Colonic mucosa (tissue), 4 donors: Measurements from ENCODE around the gene OVCH2. TPM values are rescaled to one million over a fixed set of nuclear protein-coding genes. Genes with fewer than 3 reads are reported as not detected.

Source experiments
- DNase-seq: peaks from one replicate; pipeline ENCODE4 v3.0.0-alpha.2; 2020
- H3K27ac ChIP-seq: fragments of 200-600 bp; one replicate; pipeline ENCODE4 v1.8.0; 2021
- H3K27me3 ChIP-seq: fragments of 200-600 bp; one replicate; pipeline ENCODE4 v1.8.0; 2021
- H3K36me3 ChIP-seq: fragments of 200-600 bp; one replicate; pipeline ENCODE4 v1.8.0; 2021
- H3K4me1 ChIP-seq: fragments of 200-600 bp; one replicate; pipeline ENCODE4 v1.8.0; 2021; ENCODE audit warnings: mild to moderate bottlenecking
- H3K4me3 ChIP-seq: fragments of 200-600 bp; one replicate; pipeline ENCODE4 v1.8.0; 2021
- H3K9ac ChIP-seq, 2 donors: one replicate each; pipeline ENCODE4 v1.7.0; 2013; ENCODE audit warnings: control low read depth in 2 of 2, low read depth in 2 of 2, low read length in 2 of 2
- H3K9me3 ChIP-seq: fragments of 200-600 bp; one replicate; pipeline ENCODE4 v1.8.0; 2021
- CTCF ChIP-seq: fragments of 200-600 bp; IDR thresholded peaks from one replicate; pipeline ENCODE4 v1.8.0; 2022; ENCODE audit warnings: antibody characterized with exemption, mild to moderate bottlenecking
- intact Hi-C: fragments of 100-400 bp; cut with DNase I; formaldehyde crosslinking; loops from one replicate; pipeline ENCODE4 v1.14.1; 2022
- total RNA-seq, 2 donors: library from RNA; stranded (reverse); fragmentation: NEBNext Ultra II Directional in 1 of 2; extraction: Animal tissue kit (Norgen Biotek cat#: 25700) in 1 of 2; gene quantifications; one replicate each; pipeline ENCODE4 v1.2.1, GENCODE V29; 2021
- donor health status: healthy.
- donor health status: DM: no; HTN: no; CAD: no.
- donor health status: DM: no; HTN: no; CAD: no.

OVCH2 gene
- total RNA-seq, 2 donors from 2014 or later = not detected

GRCh38 chr11:7677071-7677470 is 29.2 kb downstream of the OVCH2 start:
- H3K27ac ChIP-seq = no peak overlapping the region
- no peaks in the 10 kb centered on the region for H3K9me3 ChIP-seq
- intact Hi-C loops = no loop called here
- no peak for TF ChIP-seq CTCF
- no peak overlapping the region for H3K9ac ChIP-seq
- H3K27me3 ChIP-seq = no peaks in the 10 kb centered on the region
- H3K36me3 ChIP-seq = no peaks in the 10 kb centered on the region
- no peak for DNase-seq
- no peak overlapping the region for H3K4me3 ChIP-seq
- peaks cover 4% of the 10 kb centered on the region for H3K4me1 ChIP-seq

GRCh38 chr11:7675631-7676030 is 30.6 kb downstream of the OVCH2 start:
- no peak for DNase-seq
- Histone ChIP-seq H3K4me3 (no peak overlapping the region), H3K9me3 (no peaks in the 10 kb centered on the region), H3K4me1 (peaks cover 4% of the 10 kb centered on the region), H3K27me3 (no peaks in the 10 kb centered on the region), H3K9ac (no peak overlapping the region), H3K36me3 (no peaks in the 10 kb centered on the region), H3K27ac (no peak overlapping the region)
- intact Hi-C loops = no loop called here
- TF ChIP-seq CTCF = no peak

GRCh38 chr11:7673724-7674434 is 32.4 kb downstream of the OVCH2 start:
- Histone ChIP-seq H3K27ac (peak overlapping the region; percentile 65), H3K4me3 (peak overlapping the region; percentile 79), H3K36me3 (no peaks in the 10 kb centered on the region), H3K27me3 (no peaks in the 10 kb centered on the region), H3K9me3 (no peaks in the 10 kb centered on the region), H3K9ac (peak overlapping the region; percentile 68 to 72), H3K4me1 (peaks cover 4% of the 10 kb centered on the region)
- TF ChIP-seq CTCF = no peak
- intact Hi-C loops = no loop called here
- peak; percentile 84 for DNase-seq

- Histone ChIP-seq H3K4me1 (peaks cover 4% of the 10 kb centered on the region), H3K36me3 (no peaks in the 10 kb centered on the region), H3K4me3 (peak within 1 kb of the TSS; percentile 79), H3K9me3 (no peaks in the 10 kb centered on the region), H3K9ac (peak within 1 kb of the TSS; percentile 68 to 72), H3K27ac (peak within 1 kb of the TSS; percentile 65), H3K27me3 (no peaks in the 10 kb centered on the region)
- no peak for TF ChIP-seq CTCF
- intact Hi-C loops = no loop called here
- peak; percentile 85 for DNase-seq
Measured at GRCh38 chr11:7672960-7673723, 33.1 kb downstream of the OVCH2 start, which contains the start of gene CYB5R2. Gene CYB5R2, minus strand, starts transcription at chr11:7673500. Its CDS starts 675 bp downstream, at chr11:7672825.

GRCh38 chr11:7672276-7672959 is 33.9 kb downstream of the OVCH2 start:
- H3K9me3 ChIP-seq = no peaks in the 10 kb centered on the region
- H3K27ac ChIP-seq = no peak overlapping the region
- H3K4me3 ChIP-seq = peak overlapping the region; percentile 79
- intact Hi-C loops = no loop called here
- no peaks in the 10 kb centered on the region for H3K27me3 ChIP-seq
- no peak for DNase-seq
- H3K9ac ChIP-seq = peak overlapping the region in 1 of 2 donors; percentile 72
- no peaks in the 10 kb centered on the region for H3K36me3 ChIP-seq
- TF ChIP-seq CTCF = no peak
- peaks cover 4% of the 10 kb centered on the region for H3K4me1 ChIP-seq
